Activated CD4-positive, alpha-beta T cell treated with anti-CD3 and anti-CD28 coated beads, Interleukin-2, Interleukin-6, amounts not matched to agents 100 ng/mL and 50 ng/mL, durations not matched to agents 16 hours and 8 hours (primary cell): ENCODE measurements around the gene SNAI3.

ENCODE experiments used
- DNase-seq: peaks from one replicate; pipeline ENCODE4 v3.0.0-alpha.2; 2020

SNAI3 gene

DNA sequence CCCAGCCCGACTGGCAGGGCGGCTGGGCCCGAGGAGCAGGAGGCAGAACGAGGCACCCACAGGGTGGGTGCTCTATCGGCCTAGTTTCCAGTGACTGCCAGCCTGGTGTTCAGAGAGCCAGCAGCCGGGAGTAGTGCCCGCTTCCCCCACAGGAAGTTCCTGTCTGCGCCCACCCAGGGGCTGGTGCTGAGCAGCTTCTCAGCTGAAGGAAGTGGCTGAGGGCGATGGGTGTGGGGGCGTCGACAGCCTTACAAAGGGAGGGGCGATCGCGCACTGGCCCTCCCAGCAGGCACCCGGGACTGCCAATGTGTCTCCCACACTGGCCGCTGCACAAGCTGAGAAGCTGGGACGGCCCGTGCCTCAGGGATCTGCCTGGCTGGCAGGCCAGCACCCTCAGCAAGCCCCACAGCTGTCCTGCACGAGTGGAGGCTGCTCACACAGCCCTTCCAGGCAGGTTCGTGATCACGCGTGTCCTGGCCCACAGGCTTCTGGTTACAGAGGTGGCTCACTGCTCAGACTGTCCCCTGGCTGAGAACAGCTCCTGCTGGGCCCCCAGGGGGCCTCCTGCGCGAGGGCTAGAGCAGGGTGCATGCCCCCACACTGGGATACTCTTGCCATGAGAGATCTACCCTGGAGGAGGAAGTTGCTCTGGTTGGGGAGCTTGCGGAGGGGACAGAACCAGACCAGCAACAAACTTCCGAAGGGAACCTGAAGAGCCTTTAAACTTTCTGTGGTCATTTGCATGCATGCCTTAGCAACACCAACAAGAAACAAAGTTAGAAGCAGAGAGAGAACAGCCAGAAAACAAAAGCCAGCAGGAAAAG is 17.4 kb upstream of the SNAI3 start:
- peak; percentile 83 for DNase-seq

DNA sequence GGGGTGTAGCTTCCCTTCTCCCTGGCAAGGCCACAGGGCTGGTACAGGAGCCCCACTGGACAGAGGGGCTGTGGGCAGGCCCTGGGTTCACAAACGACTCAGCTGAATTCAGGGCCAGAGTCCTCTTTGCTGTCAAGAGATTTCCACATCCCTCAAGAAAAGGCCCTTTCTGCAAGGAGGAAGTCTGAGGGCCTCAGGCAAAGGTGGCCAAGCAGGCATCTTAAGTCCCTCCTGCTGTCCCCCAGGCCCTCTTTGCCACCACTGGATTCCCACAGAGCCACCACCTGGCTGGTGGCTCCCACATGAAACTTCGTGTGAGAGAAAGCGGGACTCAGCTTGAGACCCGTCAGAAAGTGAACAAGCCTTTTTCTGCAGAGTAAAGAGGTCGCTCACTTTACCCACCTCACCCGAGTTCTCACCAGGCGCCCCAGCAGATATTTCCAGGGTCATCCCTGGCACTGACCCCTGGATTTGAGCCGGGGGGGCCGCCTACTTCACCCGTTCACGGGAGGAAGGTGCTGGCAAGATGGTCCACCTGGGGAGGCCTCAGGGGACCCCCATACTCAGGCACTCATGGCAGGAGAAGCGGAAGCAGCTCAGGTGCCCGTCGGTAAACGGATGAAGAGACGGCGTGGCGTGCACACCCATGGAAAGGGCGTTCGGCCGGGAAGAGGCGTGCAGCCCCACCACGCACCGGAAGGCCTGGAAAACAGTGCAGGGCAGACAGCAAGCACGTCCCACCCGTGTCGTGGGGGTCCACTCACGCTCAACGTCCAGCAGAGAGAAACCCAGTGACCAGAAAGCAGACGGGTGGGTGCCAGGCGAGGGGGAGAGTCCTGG is 16.3 kb upstream of the SNAI3 start:
- peak; percentile 28 for DNase-seq

DNA sequence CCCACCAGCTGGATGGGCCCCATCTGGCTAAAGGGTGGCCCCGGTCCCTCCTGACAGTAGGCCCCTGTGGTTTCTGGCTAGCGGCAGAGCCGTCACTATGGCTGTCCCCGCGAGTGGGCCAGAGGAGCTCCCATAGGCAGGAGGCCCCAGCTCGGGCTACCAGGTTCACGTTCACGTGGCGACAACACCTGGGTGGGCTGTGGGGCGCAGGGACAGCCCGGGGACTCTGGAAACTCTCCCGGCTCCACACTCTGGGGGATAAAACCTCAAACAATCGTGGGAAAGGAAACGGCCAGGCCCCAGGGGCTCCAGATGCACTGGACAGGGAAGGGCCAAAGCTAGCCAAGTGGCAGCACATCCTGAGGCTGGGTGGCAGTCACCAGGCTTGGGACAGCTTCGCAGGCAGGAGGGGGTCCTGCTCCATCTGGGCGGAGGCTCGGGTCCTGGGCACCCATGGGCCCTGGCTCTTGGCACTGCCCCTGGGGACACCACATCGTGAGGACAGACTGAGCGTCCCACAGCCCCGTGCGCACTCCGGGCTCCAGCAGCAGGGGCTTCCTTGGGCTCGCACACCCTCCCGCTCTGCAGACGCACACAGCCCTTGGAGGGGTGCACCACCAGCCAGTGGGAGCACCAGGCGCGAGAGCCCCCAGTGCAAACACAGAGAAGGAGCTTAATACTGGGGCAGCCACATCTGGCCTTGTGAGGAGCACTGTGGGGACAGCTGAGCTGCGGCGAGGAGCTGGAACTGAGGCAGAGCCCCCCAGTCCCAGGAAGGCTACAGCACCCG is 15.5 kb upstream of the SNAI3 start:
- no peak for DNase-seq

DNA sequence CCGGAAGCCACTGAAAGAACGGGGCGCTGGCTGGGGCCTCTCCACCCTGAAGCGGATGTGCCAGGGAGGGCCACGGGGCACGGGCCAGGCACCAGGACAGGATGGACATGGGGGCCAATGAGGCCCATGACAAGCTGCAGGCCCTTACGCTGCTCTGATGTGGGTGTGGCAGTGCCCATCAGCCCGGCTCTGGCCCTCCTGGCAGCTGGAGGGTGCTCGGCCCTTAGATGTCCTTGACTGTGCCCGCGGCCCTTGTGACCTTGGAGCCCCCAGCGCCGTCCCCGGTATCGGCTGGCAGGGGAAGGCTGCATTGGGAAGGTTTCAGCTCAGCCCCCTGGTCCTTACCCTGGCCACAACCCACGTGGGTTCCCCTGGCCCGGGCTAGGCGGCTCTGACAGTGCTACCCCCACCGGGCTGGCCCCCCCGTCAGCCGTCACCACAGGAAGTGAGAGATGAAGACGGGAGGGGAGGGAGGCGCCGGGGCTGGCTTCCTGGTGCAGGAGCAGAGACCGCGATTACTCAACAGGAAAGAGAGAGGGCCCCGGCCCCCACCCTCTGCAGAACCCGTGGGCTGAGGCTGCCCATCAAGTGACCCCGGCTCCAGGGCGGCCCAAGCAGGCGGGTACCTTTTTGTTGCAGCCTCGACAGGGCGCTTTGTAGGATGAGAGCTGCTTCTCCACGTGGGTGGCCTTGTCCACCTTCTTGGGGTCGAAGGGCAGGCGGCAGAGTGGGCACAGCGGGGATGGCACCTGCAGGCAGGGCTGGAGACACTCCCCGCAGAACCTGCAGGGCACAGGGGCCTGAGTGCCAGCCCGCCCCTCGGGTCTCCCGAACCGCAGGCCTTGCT is 14.6 kb upstream of the SNAI3 start:
- DNase-seq: peak; percentile 98

DNA sequence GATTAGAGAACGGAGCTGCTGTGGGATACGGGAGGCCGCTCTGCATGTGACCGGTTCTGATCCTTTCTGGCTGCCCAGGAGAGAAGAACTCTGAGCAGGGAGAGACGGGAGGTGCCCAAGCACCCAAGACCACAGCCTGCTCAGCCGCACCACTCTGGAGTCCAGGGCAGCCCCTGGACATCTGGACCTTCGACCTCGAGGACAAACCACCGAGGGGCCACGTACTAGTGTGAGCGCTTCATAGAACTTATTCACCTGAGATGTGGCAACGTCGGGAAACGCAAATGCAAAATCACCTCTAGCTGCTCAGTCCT is 14.0 kb upstream of the SNAI3 start:
- no peak for DNase-seq

DNA sequence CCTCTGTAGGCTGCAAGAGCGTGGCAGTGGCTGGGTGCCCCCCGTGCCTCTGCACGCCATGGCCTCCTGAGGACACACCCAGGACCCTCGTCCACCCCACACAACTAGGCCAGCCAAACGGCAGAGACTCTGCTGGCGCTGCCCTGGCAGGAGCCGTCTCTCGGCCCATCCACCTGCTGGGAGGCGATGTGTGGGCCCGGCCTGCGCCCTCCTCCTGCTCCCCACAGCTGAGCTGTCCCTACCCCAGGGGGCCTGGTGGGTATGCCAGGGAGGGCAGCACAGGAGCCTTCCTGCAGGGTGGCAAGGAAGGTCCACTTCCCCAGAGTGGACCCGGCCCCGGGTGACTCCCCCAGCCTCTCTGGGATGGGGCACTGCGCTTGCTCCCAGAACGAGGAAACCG is 12.9 kb upstream of the SNAI3 start:
- DNase-seq: no peak

DNA sequence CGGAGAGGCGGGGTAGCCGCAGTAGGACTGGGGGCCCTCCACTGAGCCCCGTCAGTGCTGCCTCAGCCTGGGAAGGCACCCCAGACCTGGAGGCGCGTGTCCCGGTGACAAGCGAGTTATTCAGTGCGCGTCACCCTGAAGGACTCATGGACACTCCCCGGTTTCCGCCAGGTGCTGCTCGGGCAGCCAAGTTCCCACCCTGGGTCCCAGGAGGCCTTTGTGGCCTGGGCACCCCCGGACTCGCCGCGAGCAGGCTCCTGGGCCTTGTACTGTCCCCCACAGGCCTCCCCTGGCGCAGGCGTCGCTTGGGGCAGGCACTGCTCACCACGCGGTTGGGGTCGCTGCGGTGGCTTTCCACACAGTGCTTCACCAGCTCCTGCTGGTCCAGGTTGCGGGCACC is 12.3 kb upstream of the SNAI3 start:
- DNase-seq: no peak

DNA sequence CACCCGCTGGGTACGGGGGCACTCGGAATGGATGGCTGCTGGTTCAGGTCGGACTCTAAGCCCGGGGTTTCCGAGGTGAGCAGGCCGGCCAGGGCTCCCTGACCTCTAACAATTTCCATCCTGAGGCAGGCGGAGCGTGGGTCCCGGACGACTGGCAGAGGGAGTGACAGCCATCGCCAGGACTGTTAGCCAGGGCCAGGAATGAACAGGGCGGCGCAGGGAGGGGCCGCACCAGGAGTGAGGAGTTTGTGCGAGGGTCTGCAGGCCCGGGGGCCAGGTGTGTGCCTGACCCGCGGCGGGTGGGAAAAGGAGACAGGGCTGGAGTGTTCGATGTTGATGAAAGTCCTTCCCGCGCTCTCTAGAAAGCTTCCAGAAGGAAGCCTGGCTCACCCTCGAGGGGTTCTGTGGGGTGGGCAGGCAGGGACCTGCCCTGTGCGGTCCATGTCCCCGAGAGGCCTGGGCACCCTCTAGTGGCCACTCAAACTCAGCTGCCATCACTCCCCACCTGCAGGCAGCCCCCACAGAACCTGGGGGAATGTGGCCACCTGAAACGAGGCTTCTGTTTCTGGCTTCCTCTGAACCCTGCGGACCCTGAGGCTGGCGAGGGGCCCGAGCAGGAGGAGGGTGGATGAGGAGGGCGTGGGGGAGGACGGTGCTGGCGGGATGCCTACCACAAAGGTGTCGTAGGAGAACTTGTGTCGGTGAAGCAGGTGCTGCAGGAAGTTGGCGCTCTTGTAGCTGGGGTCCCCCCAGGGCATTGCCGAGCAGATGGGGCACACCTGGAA is 11.7 kb upstream of the SNAI3 start:
- no peak for DNase-seq

DNA sequence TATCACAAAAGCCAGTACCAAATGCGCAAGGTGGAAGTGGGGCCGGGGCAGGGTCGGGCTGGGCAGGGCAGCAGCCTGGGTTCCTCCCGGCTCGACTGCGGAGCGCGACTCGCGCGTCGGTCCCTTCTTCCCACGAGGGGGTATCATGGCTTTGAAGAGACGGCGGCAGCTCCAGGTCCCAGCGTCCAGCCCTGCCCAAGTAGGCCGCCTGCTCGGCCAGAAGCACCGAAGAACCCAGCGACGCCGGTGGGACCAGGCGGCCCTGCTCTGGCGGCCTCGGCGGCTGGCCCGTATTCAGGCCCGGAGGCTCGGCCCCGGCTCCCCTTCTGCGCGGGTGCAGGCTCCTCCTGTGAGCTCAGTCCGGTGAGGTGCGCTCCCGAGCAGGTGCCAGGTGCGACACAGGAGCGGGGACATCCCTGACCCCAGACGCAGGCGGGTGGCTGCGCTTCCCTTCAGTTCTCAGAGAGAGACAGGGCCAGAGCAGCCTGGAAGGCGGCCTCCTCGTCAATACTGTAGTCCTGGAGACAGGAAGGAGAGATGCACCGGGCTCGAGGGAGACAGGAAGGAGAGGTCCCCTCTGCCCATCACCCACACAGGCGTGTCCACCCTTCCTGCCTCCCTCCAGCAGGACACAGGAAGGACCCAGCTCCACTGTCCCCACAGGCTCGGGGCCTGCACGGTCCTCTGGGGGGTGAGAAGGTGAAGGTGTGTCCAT is 11.0 kb upstream of the SNAI3 start:
- DNase-seq: no peak

DNA sequence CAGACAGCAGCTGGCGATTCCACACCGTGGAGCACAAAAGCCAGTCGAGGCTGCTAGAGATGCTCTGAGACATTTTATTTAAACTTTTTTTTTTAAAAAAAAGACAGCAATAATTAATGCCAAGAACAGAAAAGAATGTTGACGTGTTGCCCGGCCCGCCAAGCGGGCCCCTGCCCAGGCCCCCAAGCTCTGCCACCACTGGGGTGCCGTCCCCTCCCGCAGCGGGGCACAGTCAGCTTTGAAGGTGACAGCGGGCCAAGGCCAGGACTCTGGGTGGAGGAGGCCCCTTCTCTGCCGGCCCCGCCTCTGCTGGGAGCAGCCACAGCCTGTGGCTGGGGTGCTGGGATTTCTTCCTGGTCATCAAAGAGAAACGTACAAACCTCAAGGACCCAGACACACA is 10.1 kb upstream of the SNAI3 start:
- DNase-seq: no peak

DNA sequence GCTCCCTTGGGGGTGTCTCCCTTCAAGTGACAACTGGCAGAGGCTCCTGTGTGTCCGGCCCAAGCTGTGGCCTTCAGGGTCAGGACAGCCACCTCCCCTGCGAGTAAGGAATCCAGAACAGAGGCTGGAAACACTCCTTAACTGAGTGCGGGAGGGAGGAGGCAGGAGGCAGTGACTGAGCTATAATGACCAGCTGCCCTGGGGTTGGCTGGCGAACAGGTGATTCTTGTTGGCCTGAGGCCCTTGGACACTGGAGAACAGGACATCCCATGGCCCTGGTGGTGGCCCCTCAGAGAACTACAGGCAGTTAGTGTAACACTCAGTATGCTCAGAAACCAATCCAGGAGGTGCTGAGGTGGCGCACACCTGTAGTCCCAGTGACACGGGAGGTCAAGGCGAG is 9.4 kb upstream of the SNAI3 start:
- DNase-seq: no peak

DNA sequence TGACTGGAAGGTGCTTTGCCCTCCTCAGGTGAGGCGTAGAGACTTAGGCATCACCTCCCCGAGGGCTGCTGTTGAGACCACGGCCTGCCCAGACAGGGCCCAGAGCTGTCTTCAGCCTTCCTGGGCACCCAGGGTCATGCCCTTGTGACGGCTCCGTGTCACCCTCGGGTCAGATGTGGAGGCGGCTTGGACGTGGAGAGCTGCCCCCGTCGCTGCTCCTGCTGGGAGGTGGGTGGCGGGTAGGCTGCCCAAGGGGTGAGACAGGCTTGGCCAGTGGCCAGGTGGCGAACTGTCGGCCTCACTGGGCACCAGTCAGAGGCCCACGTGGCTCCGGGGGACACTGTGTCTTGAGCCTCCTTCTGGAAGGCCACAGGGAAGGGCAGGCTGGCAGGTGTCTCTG is 8.9 kb upstream of the SNAI3 start:
- no peak for DNase-seq

DNA sequence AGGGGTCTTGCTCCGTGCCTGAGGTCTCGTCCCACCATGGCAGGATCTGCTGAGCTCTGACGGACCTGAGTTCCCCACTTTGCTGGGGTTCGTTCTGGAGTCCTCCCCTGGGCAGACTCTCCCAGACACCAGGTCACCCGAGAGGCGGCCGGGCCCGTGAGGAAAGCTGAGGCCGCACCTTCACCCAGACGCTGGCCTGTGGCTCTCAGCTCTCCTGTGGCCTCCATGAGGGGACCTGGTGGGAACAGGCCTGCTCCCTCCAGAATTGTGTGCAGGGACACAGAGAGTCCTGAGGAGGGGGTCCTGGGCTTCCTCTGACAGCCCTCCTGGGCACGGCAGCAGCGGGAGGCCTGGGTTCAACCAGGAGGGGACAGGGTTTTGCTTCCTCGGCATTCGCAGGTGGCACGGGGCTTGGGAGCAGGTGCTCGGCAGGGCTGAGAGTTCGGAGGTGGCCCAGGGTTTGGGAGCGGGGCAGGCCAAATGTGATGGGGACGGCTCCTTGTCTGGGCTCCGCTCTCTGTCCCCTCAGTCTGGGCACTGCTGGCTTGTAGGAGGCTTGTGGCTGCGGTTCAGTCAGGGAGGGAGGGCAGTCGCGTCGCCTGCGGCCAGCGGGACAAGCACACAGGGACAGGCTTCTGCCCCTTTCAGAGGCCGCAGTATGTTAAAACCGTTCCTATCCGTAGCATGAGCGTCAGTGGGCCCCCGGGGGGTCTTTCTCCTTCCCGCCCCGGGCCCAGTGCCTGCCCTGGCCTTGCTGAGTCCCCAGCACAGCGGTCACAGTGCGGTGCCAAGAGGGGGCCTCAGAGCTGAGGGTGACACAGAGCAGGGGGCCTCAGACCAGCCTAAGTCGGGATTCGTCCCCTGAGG is 8.1 kb upstream of the SNAI3 start:
- no peak for DNase-seq

DNA sequence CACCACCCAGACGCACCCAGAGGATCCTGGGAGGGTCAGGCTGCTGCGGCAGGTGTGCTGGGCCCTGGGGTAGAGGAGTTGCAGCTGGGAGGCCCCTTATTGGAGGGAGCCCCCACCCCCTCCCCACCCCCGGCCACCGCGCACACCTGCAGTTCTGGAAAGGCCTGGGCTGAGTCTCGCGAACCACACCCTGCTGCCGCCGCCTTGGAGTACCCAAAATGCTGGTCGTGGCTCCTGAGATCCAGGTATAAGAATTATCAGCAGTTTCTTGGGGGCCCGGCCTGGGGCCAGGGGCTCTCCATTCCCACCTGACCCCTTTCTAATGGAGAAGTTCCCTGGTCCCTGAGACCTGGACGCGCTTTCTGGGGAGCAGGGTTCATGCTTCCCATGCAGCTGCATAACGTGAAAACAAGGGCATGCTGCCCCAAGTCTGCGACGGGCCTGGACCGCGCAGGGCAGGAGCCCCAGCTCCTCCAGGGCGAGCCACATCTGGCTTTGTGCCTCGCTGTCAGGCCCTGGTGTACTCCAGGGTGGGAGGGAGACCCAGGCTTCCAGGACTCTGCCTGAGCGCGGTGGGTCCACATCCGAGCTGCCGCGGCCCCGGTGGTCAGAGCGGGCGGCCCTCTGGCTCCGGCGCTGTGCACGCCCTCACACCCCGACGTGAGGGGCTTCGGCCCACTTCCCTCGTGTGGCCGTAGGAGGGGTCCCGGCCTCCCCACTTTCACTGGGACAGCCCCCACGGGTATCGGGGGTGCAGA is 7.3 kb upstream of the SNAI3 start:
- no peak for DNase-seq

DNA sequence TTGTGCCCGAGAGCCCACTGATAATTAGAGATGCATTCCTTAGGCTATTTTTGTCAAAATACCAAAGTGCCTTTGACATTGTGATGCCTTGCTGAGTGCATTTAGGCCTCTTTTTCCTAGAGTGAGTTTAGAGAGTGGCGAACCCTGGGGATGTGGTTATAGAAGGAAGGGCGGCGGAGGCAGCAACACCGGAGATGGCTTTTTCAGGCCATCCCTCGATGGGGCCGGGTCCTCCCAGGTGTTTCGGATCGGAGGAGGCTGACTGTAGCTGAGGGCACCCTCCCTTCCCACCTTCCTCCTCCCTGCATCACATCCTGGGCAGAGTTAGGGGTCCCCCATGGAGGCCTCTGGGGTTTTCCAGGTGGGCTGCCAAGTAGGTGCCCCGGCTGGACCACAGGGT is 6.6 kb upstream of the SNAI3 start:
- DNase-seq: no peak

DNA sequence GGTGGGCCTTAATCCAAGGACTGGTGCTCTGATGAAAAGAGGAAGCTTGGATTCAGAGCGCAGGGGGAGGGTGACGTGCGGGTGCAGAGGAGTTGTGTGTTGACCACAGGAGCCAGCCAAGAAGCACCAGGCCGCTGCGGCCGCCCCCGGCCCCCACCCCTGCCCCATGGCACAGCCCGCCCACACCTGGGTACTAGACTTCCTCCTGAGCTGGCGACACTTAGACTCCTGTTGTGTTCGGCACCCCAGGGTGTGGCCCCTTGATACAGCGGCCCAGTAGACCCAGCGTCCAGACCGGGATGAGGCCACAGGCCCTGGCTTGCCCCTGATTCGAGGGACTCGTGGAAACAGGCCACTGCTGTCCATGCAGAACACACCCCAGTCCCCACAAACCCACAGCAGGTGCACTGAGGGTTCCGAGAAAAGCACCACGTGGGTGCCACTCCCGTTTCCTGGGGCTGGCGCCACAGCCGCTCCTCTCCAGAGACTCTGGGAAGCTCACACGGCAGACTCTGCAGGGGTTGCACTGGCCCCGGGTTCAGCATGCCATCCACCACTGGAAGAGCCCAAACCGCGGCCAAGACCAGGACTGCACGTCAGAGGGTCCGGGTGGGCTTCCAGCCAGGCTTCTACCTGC is 5.7 kb upstream of the SNAI3 start:
- DNase-seq: peak; percentile 38

DNA sequence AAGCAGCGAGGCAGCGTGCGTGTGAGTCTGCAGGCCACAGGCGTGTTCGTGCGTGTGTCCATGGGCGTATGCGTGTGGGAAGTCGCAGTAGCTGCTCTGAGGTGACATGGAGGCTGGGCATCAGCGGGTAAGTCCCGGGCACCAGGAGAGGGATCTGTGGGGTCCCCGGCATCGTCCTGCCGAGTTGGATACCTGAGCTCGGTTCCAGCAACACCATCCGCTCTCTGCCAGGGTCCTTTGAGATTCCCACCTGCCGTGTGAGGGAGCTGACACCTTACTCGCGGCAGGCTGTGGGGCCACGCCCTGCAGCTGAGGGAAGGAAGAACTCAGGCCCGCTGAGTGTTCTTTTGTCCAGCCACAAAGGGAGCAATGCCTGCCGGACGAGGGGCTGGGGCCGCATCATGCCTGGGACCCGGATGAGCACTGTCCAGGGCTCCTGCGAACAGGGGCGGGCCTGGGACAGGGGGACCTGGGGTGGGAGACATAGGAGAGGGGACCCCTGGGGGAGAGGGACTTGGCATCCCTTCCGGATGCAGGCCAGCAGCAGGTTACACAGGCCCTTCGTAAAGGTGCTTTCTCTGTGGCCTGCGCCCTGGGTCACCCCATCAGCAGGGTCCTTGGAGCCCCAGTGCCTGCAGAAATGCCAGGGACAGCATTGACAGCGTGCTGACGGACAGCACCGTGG is 5.0 kb upstream of the SNAI3 start:
- no peak for DNase-seq
